GM18907 (cell line): Measurements from ENCODE around the gene TMEM94.
"Not testable (repeated sequence)": the region's sequence is repeated elsewhere in the genome, so short reads cannot be mapped to it uniquely, and the experiment has no call there.

ENCODE experiments used
- ATAC-seq: cut with Tn5 transposase; IDR thresholded peaks from one replicate; pipeline ENCODE4 v1.9.1; 2021; ENCODE audit warnings: mild to moderate bottlenecking, moderate library complexity; ENCODE audit not compliant: unreplicated experiment

TMEM94 gene

GRCh38 chr17:75456417-75457046 is at the start of gene TMEM94:
TSS of gene TMEM94 (plus strand) at chr17:75456635. CDS start at chr17:75471906, 15,271 bp downstream.
- peak; percentile 86 for ATAC-seq

- no peak for ATAC-seq
These were observed 48.6 kb upstream of the TMEM94 start for GRCh38 chr17:75407655-75408352.

- ATAC-seq = no peak
These were observed 46.3 kb upstream of the TMEM94 start for GRCh38 chr17:75410141-75410540.

- no peak for ATAC-seq
These were observed 44.9 kb upstream of the TMEM94 start for GRCh38 chr17:75411328-75412067.

GRCh38 chr17:75412455-75413317 is 43.7 kb upstream of the TMEM94 start:
- ATAC-seq = peak; percentile 53

- ATAC-seq = no peak
These were observed 41.9 kb upstream of the TMEM94 start for GRCh38 chr17:75414488-75414887.

- ATAC-seq = no peak
These were observed 40.4 kb upstream of the TMEM94 start for GRCh38 chr17:75416006-75416405.

- ATAC-seq = no peak
These were observed 39.3 kb upstream of the TMEM94 start for GRCh38 chr17:75417054-75417580.

- no peak for ATAC-seq
These were observed 37.9 kb upstream of the TMEM94 start for GRCh38 chr17:75418531-75418930.

GRCh38 chr17:75428543-75429469 is 27.6 kb upstream of the TMEM94 start:
- no peak for ATAC-seq

GRCh38 chr17:75430159-75430974 is 26.1 kb upstream of the TMEM94 start:
- no peak for ATAC-seq

GRCh38 chr17:75433218-75433783 is 23.1 kb upstream of the TMEM94 start:
- no peak for ATAC-seq

- not testable (repeated sequence) for ATAC-seq
These were observed 22.0 kb upstream of the TMEM94 start for GRCh38 chr17:75434433-75434832.

- not testable (repeated sequence) for ATAC-seq
These were observed 19.0 kb upstream of the TMEM94 start for GRCh38 chr17:75437404-75437803.

- ATAC-seq = no peak
These were observed 17.1 kb upstream of the TMEM94 start for GRCh38 chr17:75439287-75439686.

- ATAC-seq = no peak
These were observed 15.5 kb upstream of the TMEM94 start for GRCh38 chr17:75440738-75441448.

GRCh38 chr17:75442168-75443103 is 14.0 kb upstream of the TMEM94 start:
- ATAC-seq = no peak
